Measurements from ENCODE around the gene LRRC9. TPM values are rescaled to one million over a fixed set of nuclear protein-coding genes. Genes with fewer than 3 reads are reported as not detected.
A peak's percentile ranks its signal among the peaks of the same experiment; 100 is the strongest.

Gene LRRC9
- under 1 TPM in 2 of 4 donors, not detected in 2; 0.16 to 0.25 TPM for total RNA-seq

DNA sequence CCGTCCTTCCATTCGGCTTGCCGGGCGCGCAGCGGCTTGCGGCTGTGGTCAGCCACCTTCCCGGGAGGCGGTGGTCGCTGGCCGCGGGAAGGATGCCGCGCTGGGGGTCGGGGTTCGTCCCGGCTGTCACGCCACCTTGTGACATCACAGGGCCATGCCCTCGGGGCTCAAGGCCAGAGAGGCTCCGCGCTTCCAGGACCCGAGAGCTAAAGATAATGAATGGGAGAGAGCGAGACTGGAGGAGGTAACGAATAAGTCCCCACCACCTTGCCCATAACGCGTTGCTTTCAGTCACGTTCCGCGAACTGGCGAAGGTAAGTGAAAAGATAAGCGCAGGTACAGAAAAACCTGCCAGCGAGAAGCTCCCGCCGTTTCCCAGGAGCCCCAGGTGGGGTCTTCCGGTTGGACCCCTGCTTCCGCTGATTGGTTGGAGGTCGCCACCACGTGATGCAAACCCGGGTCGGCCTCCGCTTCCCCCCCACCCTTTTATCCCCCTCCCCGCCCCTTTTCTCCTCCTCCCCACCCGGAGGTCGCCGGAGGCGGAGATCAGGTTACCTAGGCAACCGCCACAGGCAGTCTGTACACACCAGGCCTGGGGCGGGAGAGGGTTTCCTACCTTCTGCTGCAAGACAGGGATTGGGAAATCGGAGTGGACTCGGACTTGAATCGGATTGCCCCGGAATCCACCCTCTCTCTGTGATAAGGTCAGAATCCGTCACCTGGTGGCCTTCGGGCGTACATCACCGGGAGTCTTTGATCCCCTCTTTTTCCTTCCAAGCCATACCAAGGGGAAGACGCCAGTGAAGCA lies at the start of gene LRRC9:
TSS of gene LRRC9 (plus strand) at position 575 of the 808 bp plus-strand sequence.
- TF ChIP-seq, protein P1, sequence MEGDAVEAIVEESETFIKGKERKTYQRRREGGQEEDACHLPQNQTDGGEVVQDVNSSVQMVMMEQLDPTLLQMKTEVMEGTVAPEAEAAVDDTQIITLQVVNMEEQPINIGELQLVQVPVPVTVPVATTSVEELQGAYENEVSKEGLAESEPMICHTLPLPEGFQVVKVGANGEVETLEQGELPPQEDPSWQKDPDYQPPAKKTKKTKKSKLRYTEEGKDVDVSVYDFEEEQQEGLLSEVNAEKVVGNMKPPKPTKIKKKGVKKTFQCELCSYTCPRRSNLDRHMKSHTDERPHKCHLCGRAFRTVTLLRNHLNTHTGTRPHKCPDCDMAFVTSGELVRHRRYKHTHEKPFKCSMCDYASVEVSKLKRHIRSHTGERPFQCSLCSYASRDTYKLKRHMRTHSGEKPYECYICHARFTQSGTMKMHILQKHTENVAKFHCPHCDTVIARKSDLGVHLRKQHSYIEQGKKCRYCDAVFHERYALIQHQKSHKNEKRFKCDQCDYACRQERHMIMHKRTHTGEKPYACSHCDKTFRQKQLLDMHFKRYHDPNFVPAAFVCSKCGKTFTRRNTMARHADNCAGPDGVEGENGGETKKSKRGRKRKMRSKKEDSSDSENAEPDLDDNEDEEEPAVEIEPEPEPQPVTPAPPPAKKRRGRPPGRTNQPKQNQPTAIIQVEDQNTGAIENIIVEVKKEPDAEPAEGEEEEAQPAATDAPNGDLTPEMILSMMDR (IDR thresholded peaks at IDR 0.05): no peak
- peak; percentile 56 for ATAC-seq (ENCODE audit: low FRiP score)
- DNase-seq (ENCODE audit: low spot score): no peak

GRCh38 chr14:59870277-59871165 lies 49.4 kb upstream of the LRRC9 start, which contains the start of gene RTN1:
RTN1 (minus strand) TSS chr14:59870776; CDS start chr14:59870630, 146 bp downstream.
- TF ChIP-seq, protein P1 (IDR thresholded peaks at IDR 0.05): no peak

DNA sequence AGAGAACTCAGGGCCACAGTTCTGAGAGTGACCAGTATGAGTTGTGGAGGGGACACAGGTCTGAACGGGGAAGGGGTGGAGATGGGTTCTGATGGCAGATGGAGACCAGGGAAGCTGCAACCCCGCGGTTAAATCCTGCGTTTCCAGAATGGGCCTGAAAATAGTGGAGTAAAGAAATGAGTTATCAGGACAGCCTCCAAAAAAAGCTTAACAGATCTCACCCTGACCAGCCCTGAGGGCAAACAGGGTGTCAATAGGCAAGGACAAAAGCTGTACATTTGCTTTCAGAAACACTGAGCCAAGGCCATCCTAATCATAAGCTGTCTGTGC lies 48.8 kb upstream of the LRRC9 start:
- DNase-seq (ENCODE audit: low spot score): no peak
- TF ChIP-seq, protein P1 (IDR thresholded peaks at IDR 0.05): no peak
- ATAC-seq (ENCODE audit: low FRiP score): peak; percentile 32

More at GRCh38 chr14:59870277-59871165, 49.4 kb upstream of the LRRC9 start, which contains the start of gene RTN1:
- ATAC-seq (ENCODE audit: low FRiP score): peak; percentile 83
- no peak for DNase-seq (ENCODE audit: low spot score)

- ATAC-seq (ENCODE audit: low FRiP score): no peak
- TF ChIP-seq, protein P1 (IDR thresholded peaks at IDR 0.05): no peak
- DNase-seq (ENCODE audit: low spot score): no peak
Observed at GRCh38 chr14:59882957-59883356, 37.0 kb upstream of the LRRC9 start.

GRCh38 chr14:59890676-59891075 lies 29.3 kb upstream of the LRRC9 start:
- DNase-seq (ENCODE audit: low spot score) (no peak), ATAC-seq (ENCODE audit: low FRiP score) (no peak)
- TF ChIP-seq, protein P1 (IDR thresholded peaks at IDR 0.05): no peak

- no peak for ATAC-seq (ENCODE audit: low FRiP score)
- TF ChIP-seq, protein P1 (IDR thresholded peaks at IDR 0.05): no peak
- DNase-seq (ENCODE audit: low spot score): no peak
Observed at GRCh38 chr14:59895721-59896120, 24.2 kb upstream of the LRRC9 start.
